Heart left ventricle (tissue), 13 donors: ENCODE data around the gene ATP6V1G1.

Experiments used
- CTCF ChIP-seq, 12 donors: fragments of 200-600 bp; sonication (generic) in 4 of 12; IDR thresholded peaks; one replicate each; pipeline versions ENCODE4 v1.5.0 to v1.8.0; 2018 to 2022; ENCODE audit warnings: antibody characterized with exemption in 12 of 12, mild to moderate bottlenecking in 5 of 12
- POLR2A ChIP-seq, 2 donors: fragments of 450-650 bp; IDR thresholded peaks; one replicate each; pipeline ENCODE4 v1.6.1; 2017; ENCODE audit warnings: antibody characterized with exemption in 2 of 2, mild to moderate bottlenecking in 2 of 2, moderate library complexity in 2 of 2
- donor health status: ischemic (EF 13 %, LVEDD 7.1; RV severe dilation, severe dysfunction).
- donor health status: DM: no; HTN: yes; CAD: no.
- donor health status: DM: no; HTN: no; CAD: no.
- donor health status: ischemic (EF 25% LVEDD 6.9; RV normal size, moderate dysfunction).
- donor health status: ischemic (EF 25% LVEDD 5.7; RV mildly dilated, moderate dysfunction).
- donor health status: ischemic (EF 35%, LVEDD 5.7; RV mildly dilated, moderate dysfunction).
- donor health status: nonischemic (EF 11% LVEDD 7.7; RV severe dilation, severe dysfunction).
- donor health status: DM: yes; HTN: yes; CAD: no.
- donor health status: PGD.
- donor health status: ischemic (EF 29% LVEDD 5.4; RV normal size, mild dysfunction).
- donor health status: nonischemic (EF 23%, LVEDD 6.1; RV moderate dilation, normal function).

- TF ChIP-seq POLR2A (IDR thresholded peaks at IDR 0.05) = no peak
- TF ChIP-seq CTCF (IDR thresholded peaks at IDR 0.05) = no peak
Measured at GRCh38 chr9:114590328-114590727, 2.8 kb downstream of the ATP6V1G1 start.
